Measurements from ENCODE around the gene MED17.
"Not testable (repeated sequence)": the region's sequence is repeated elsewhere in the genome, so short reads cannot be mapped to it uniquely, and the experiment has no call there.

The MED17 gene

GRCh38 chr11:93757924-93758865, 25.9 kb upstream of the MED17 start:
- no peak for DNase-seq

DNA sequence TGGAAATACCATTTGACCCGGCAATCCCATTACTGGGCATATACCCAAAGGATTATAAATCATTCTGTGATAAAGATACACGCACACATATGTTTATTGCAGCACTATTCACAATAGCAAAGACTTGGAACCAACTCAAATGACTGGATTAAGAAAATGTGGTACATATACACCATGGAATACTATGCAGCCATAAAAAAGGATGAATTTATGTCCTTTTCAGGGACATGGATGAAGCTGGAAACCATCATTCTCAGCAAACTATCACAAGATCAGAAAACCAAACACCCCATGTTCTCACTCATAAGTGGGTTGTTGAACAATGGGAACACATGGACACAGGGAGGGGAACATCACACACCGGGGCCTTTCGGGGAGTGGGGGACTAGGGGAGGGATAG, 25.0 kb upstream of the MED17 start:
- not testable (repeated sequence) for DNase-seq

- DNase-seq: no peak
Measured at GRCh38 chr11:93761910-93762309, 22.2 kb upstream of the MED17 start.

DNA sequence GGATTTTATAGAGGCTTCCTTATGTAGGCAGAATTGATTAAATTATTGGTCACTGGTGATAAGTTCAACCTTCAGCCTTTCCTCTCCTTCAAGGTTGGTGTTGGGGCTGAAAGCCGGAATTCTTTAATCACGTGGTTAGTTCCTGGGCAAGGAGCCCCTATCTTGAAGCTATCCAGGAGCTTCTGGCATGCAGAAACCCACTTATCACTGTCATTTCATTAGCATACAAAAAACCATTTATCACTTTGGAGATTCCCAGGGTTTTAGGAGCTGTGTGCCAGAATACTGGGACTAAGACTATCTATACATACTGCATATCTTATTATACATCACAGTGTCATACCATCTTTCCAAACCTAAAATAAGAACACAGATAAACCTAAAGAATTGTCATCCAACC, 18.5 kb upstream of the MED17 start:
- DNase-seq: no peak

- DNase-seq: no peak
Measured at GRCh38 chr11:93766504-93766903, 17.6 kb upstream of the MED17 start.

- DNase-seq: no peak
Measured at GRCh38 chr11:93767018-93767417, 17.1 kb upstream of the MED17 start.

DNA sequence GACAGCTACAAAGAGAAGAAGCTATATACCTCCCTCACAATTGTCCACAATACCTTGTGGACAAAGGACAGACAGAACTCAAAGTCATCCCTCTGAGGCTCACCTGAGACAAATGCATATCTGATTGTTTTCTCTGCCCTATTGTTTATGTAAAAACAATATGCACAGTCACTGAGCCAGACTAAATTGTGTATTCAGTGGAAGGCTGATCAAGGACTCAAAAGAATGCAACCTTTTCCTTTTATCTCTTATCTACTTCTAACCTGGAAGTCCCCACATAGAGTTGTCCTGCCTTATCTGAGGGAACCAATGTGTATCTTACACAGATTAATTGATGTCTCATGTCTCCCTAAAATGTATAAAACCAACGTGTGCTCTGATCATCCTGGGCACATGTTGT, 13.9 kb upstream of the MED17 start:
- DNase-seq: no peak

GRCh38 chr11:93772123-93772522, 12.0 kb upstream of the MED17 start:
- no peak for DNase-seq

- no peak for DNase-seq
Measured at GRCh38 chr11:93773045-93773477, 11.0 kb upstream of the MED17 start.

GRCh38 chr11:93773601-93774200, 10.4 kb upstream of the MED17 start:
- no peak for DNase-seq

GRCh38 chr11:93774560-93774959, 9.5 kb upstream of the MED17 start:
- DNase-seq: not testable (repeated sequence)

DNA sequence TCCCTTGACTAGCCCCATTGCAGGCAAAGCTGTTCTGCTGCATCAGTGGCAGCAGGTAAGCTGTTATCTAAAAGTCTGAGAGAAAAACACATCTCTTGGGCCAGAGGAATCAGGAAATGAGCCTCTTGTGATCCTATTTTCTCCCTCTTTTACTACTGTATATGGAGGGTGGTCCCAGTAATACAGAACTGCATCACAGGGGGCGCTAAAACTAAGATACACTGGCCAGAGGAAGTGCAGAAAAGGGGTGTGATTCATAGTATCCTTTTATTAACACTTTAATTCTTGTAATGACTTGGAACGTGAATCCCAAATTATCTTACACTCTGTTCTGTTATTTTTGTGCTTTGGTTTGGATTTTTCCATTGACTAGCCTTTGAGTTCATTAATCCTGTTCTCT, 8.8 kb upstream of the MED17 start:
- DNase-seq: no peak

DNA sequence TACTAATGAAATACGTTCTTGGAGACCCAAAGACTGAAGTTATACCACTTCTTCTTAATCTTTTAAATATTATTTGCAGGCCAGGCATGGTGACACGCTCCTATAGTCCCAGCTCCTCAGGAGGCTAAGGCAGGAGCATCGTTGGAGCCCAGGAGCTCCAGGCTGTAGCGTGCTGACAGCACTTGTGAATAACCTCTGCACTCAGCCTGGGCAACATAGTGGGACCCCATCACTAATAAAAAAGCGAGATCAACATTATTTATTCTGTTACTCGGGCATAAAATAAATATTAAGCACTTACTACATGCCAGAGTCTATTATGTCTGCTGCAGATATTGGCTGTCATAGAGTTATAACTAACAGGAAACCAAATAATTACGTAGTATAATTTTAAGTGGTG, 720 bp upstream of the MED17 start:
- DNase-seq: no peak

GRCh38 chr11:93783765-93784144, 327 bp upstream of the MED17 start:
- no peak for DNase-seq

GRCh38 chr11:93784935-93785360, 866 bp downstream of the MED17 start:
- peak; percentile 47 for DNase-seq

GRCh38 chr11:93791493-93791892, 7.4 kb downstream of the MED17 start:
- DNase-seq: no peak

GRCh38 chr11:93796441-93797231, 12.6 kb downstream of the MED17 start:
- DNase-seq: no peak

DNA sequence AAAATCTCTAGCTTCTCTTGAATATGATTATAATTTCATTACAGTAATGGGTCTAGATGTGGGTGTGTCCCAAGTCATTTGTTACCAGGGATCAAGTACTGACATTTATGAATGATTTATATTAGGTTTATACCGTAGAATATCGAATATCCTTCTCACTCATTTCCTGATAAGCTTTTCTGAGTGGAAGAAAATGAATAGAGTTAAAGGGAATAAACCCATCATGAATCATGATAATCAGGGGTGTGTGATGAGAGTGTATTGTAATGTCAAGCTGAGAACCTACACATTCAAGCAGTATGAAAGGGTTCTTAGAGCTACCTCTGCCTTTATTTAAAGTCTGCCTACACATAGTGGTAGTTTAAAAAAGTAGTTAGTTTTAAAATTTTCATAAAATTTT, 17.3 kb downstream of the MED17 start:
- no peak for DNase-seq

DNA sequence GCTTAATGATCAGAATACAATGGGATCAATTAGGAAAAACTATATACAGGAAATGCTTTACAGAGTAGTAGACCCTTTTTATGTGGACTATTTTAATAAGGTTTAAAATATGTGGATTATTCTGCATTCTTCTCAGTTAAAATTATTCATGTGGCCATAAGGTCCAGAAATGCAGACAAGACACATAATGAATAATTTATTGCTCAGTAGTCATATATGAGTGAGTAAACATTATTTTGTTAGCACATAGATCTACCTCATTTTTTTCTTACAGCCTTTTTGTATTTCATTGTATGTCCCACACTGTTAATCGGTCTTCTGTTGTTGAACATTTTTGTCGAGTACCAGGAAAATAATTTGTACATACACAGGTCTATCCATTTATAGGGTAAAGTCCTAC, 20.8 kb downstream of the MED17 start:
- DNase-seq: no peak

DNA sequence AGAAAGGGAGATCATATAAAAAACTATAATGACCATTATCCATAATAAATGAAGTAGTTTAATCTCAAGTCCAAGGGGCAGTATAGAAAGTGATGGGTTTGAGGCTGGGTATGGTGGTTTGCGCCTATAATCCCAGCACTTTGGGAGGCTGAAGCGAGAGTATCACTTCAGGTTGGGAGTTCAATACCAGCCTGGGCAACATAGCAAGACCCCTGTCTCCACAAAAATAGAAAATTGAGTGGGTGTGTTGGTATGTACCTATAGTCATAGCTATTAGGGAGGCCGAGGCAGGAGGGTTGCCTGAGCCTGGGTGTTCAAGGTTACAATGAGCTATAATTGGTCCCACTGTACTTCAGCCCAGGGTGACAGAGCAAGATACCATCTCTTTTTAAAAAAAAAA, 23.9 kb downstream of the MED17 start:
- no peak for DNase-seq

DNA sequence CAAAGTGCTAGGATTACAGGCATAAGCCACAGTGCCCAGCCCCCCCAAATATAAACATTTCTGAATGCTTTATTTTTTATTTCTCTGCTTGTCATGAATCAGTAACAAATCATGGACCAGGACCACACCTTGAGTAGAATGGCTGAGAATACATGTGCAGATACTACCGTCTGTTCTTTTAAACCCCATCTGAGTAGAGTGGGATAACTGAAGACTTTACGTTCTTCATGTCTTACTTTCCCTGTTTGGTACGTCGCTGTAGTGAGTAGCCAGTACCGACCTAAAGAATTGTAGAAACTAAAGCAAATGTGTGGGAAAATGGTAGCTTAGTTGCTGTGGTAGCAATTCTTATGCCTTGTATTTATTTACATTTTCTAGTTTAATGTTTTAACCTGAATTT, 29.9 kb downstream of the MED17 start:
- no peak for DNase-seq

GRCh38 chr11:93814966-93815633, 31.0 kb downstream of the MED17 start:
- DNase-seq: no peak

Measured in NCI-H2029 (cell line).